ENCODE data around the gene ZSCAN21.

- no peak for TF ChIP-seq EZH2 (IDR thresholded peaks at IDR 0.05; ENCODE audit: insufficient read depth, poor library complexity, severe bottlenecking)
- TF ChIP-seq EZH2phosphoT487 (IDR thresholded peaks at IDR 0.05; ENCODE audit: insufficient read depth, low read depth) = no peak
Observed at GRCh38 chr7:100074841-100075240, 25.3 kb downstream of the ZSCAN21 start.

Data from GM23248 (cell line).